K562 (cell line): ENCODE results near the gene CTBP2.

Source experiments
- CBX3 ChIP-seq, 2 experiments: IDR thresholded peaks; 1 replicate in 1 of 2; 2 replicates in 1 of 2; pipeline ENCODE4 v1.6.1; 2012; ENCODE audit warnings: inconsistent platforms in 2 of 2, low read length in 2 of 2, borderline replicate concordance in 1 of 2, control low read depth in 1 of 2
- CTCF ChIP-seq, 3 experiments: IDR thresholded peaks in 2 of 3; conservative IDR thresholded peaks in 1 of 3; 2 replicates each; pipeline ENCODE4 v1.5.1; 2011 to 2012; ENCODE audit warnings: low read length in 3 of 3, mild to moderate bottlenecking in 3 of 3, control low read depth in 2 of 3, improper control_type of control experiment in 1 of 3, inconsistent platforms in 1 of 3, low read depth in 1 of 3, mixed read lengths in 1 of 3, moderate library complexity in 1 of 3; ENCODE audit not compliant: insufficient read depth in 2 of 3
- GABPB2 ChIP-seq: fragments of 250-450 bp; sonication (Bioruptor Pico); conservative IDR thresholded peaks from 2 replicates; pipeline ENCODE4 v1.5.1; 2021; ENCODE audit warnings: mild to moderate bottlenecking
- JUND ChIP-seq, 2 experiments: IDR thresholded peaks; 2 replicates in 1 of 2; 3 replicates in 1 of 2; pipeline ENCODE4 v1.6.1; 2011; ENCODE audit warnings: borderline replicate concordance in 2 of 2, low read depth in 2 of 2, low read length in 2 of 2, improper control_type of control experiment in 1 of 2, missing biosample characterization in 1 of 2, missing genetic modification characterization in 1 of 2, missing genetic modification reagents in 1 of 2
- NBN ChIP-seq: fragments of 450-650 bp; IDR thresholded peaks from 2 replicates; pipeline ENCODE4 v1.6.1; 2016; ENCODE audit warnings: low read depth, mild to moderate bottlenecking
- POLR2A ChIP-seq: fragments of 450-650 bp; conservative IDR thresholded peaks from 2 replicates; pipeline ENCODE4 v1.6.1; 2016
- RFX5 ChIP-seq: IDR thresholded peaks from 2 replicates; pipeline ENCODE4 v1.6.1; 2011; ENCODE audit warnings: low read depth, mild to moderate bottlenecking, improper control_type of control experiment, low read length
- YY1 ChIP-seq, 3 experiments: IDR thresholded peaks; 2 replicates each; pipeline ENCODE4 v1.6.1; 2011; ENCODE audit warnings: low read length in 2 of 3, mild to moderate bottlenecking in 2 of 3, moderate library complexity in 2 of 3, borderline replicate concordance in 1 of 3, control low read depth in 1 of 3, low read depth in 1 of 3; ENCODE audit not compliant: insufficient read depth in 3 of 3, insufficient replicate concordance in 2 of 3, control insufficient read depth in 1 of 3, insufficient read length in 1 of 3; ENCODE audit errors: extremely low read depth in 1 of 3
- TF ChIP-seq, protein P1 (sequence below): sonication (generic); formaldehyde crosslinking; IDR thresholded peaks from 2 replicates; pipeline ENCODE4 v1.8.1; 2022; ENCODE audit warnings: missing genetic modification reagents

DNA sequence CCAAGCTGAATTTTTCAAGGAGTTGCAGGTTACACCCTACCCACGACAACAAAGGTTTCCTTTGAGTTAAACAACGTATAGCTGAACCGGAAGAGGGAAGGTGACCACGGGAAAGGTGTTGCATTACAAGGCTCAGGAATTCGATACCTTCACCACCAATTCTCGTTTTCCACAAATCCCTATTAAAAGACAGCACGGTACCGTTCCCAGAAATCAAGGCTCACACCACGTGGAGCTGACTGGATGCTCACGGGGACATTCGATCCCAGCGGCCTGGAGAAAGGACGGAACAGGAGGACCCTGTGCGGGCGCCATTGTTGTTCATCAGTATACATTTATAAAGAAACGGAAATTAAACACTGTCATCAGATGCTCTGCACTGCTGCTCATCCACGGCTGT lies 56.4 kb downstream of the CTBP2 start:
- TF ChIP-seq JUND (IDR thresholded peaks at IDR 0.05; ENCODE audit: borderline replicate concordance, low read depth, low read length) (no peak), JUND (tag; IDR thresholded peaks at IDR 0.05; ENCODE audit: borderline replicate concordance, low read depth, low read length) (no peak), NBN (no peak), RFX5 (no peak), GABPB2 (CRISPR knock-in tag) (no peak), YY1 (IDR thresholded peaks at IDR 0.05; ENCODE audit: borderline replicate concordance in 1 of 3, control insufficient read depth in 1 of 3, extremely low read depth in 1 of 3, insufficient read depth in 3 of 3, insufficient read length in 1 of 3, insufficient replicate concordance in 2 of 3, low read depth in 1 of 3, low read length in 2 of 3) (no peak), CTCF (IDR thresholded peaks at IDR 0.05 in 2 of 3, conservative IDR thresholded peaks at IDR 0.05 in 1 of 3; ENCODE audit: insufficient read depth in 2 of 3, low read depth in 1 of 3, low read length in 3 of 3) (no peak), POLR2A (no peak), CBX3 (IDR thresholded peaks at IDR 0.05; ENCODE audit: borderline replicate concordance in 1 of 2, low read length in 2 of 2) (no peak)
- TF ChIP-seq, protein P1, sequence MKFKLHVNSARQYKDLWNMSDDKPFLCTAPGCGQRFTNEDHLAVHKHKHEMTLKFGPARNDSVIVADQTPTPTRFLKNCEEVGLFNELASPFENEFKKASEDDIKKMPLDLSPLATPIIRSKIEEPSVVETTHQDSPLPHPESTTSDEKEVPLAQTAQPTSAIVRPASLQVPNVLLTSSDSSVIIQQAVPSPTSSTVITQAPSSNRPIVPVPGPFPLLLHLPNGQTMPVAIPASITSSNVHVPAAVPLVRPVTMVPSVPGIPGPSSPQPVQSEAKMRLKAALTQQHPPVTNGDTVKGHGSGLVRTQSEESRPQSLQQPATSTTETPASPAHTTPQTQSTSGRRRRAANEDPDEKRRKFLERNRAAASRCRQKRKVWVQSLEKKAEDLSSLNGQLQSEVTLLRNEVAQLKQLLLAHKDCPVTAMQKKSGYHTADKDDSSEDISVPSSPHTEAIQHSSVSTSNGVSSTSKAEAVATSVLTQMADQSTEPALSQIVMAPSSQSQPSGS: no peak
